PC-9 (cell line): ENCODE data around the gene ALCAM. TPM values are rescaled to one million over a fixed set of nuclear protein-coding genes. Genes with fewer than 3 reads are reported as not detected.
A peak's percentile ranks its signal among the peaks of the same experiment; 100 is the strongest.

Source experiments
- BruUV-seq: library from RNA; stranded (reverse); fragments of 400-500 nt; replicated peaks from 2 replicates; lab custom pipeline; 2021; lab: Mats Ljungman, UMichigan
- CTCF ChIA-PET: fragments of 300-600 bp; sonication (Branson Sonifier 250); formaldehyde crosslinking; loops from one replicate; lab custom pipeline; 2022; ENCODE audit warnings: antibody characterized with exemption; lab: Charles Lee
- POLR2A ChIA-PET: fragments of 300-600 bp; sonication (Branson Sonifier 250); formaldehyde crosslinking; loops from one replicate; lab custom pipeline; 2022; ENCODE audit warnings: antibody characterized with exemption; ENCODE audit not compliant: unreplicated experiment; lab: Charles Lee
- DNase-seq, 2 experiments: peaks; one replicate each; pipeline versions ENCODE4 v3.0.0 to v3.0.0-alpha.2; 2015 to 2022; ENCODE audit warnings: mixed read lengths in 1 of 2
- H2AFZ ChIP-seq: fragments of 200-600 bp; sonication (generic); 2 replicates; pipeline ENCODE4 v1.8.1; 2017; ENCODE audit warnings: antibody characterized with exemption
- H3F3A ChIP-seq: fragments of 200-600 bp; sonication (generic); 2 replicates; pipeline ENCODE4 v1.8.1; 2017; ENCODE audit warnings: antibody characterized with exemption, mild to moderate bottlenecking, low read depth; ENCODE audit not compliant: insufficient read depth
- H3K27ac ChIP-seq: fragments of 200-600 bp; sonication (generic); 2 replicates; pipeline ENCODE4 v1.6.1; 2016; ENCODE audit warnings: mixed run types
- H3K27me3 ChIP-seq: fragments of 200-600 bp; sonication (generic); 2 replicates; pipeline ENCODE4 v1.6.1; 2016; ENCODE audit warnings: low read depth, mixed run types; ENCODE audit not compliant: insufficient read depth
- H3K36me3 ChIP-seq: fragments of 200-600 bp; sonication (generic); 2 replicates; pipeline ENCODE4 v1.6.1; 2016; ENCODE audit warnings: low read depth, mixed run types
- H3K4me1 ChIP-seq: fragments of 200-600 bp; sonication (generic); replicated peaks from 2 replicates; pipeline ENCODE4 v1.6.1; 2016; ENCODE audit warnings: mixed run types; ENCODE audit not compliant: insufficient read depth
- H3K4me2 ChIP-seq: fragments of 200-600 bp; sonication (generic); 2 replicates; pipeline ENCODE4 v1.6.1; 2017; ENCODE audit warnings: mixed run types
- H3K4me3 ChIP-seq: fragments of 200-600 bp; sonication (generic); 2 replicates; pipeline ENCODE4 v1.6.1; 2016; ENCODE audit warnings: mixed run types
- H3K79me2 ChIP-seq: fragments of 200-600 bp; sonication (generic); 2 replicates; pipeline ENCODE4 v1.6.1; 2017; ENCODE audit warnings: low read depth, mixed run types
- H3K9me2 ChIP-seq: fragments of 200-600 bp; sonication (generic); 2 replicates; pipeline ENCODE4 v1.8.1; 2017; ENCODE audit warnings: mild to moderate bottlenecking; ENCODE audit not compliant: insufficient read depth
- H3K9me3 ChIP-seq: fragments of 200-600 bp; sonication (generic); 2 replicates; pipeline ENCODE4 v1.8.1; 2016; ENCODE audit warnings: low read depth; ENCODE audit not compliant: insufficient read depth
- H4K20me1 ChIP-seq: fragments of 200-600 bp; sonication (generic); 2 replicates; pipeline ENCODE4 v1.8.1; 2017; ENCODE audit not compliant: insufficient read depth
- CTCF ChIP-seq: fragments of 200-600 bp; sonication (generic); conservative IDR thresholded peaks from 2 replicates; pipeline ENCODE4 v1.6.1; 2017; ENCODE audit warnings: mixed run types, antibody characterized with exemption, mild to moderate bottlenecking, moderate library complexity
- EZH2 ChIP-seq: fragments of 200-600 bp; sonication (generic); IDR thresholded peaks from 2 replicates; pipeline ENCODE4 v1.8.0; 2017; ENCODE audit warnings: antibody characterized with exemption, low read depth
- intact Hi-C: fragments of 100-400 bp; cut with micrococcal nuclease; formaldehyde crosslinking; loops from one replicate; pipeline ENCODE4 v1.10.0; 2022; ENCODE audit not compliant: unreplicated experiment
- total RNA-seq: library from RNA; stranded (reverse); gene quantifications from 2 replicates; pipeline ENCODE4 v1.2.3, GENCODE V29; 2021

The ALCAM gene
- total RNA-seq, 1 experiment from 2014 or later = 132 TPM

GRCh38 chr3:105328338-105328730 is 38.4 kb upstream of the ALCAM start:
- no TSS peak for BruUV-seq
- POLR2A ChIA-PET = no interaction called here
- no peaks in the 10 kb centered on the region for H3K36me3 ChIP-seq
- no peaks in the 10 kb centered on the region for H4K20me1 ChIP-seq
- no peak for DNase-seq
- no peaks in the 10 kb centered on the region for H3K9me2 ChIP-seq
- CTCF ChIA-PET = no interaction called here
- no peak for TF ChIP-seq CTCF
- no peak for TF ChIP-seq EZH2
- H3K4me3 ChIP-seq = no peak overlapping the region
- no peaks in the 10 kb centered on the region for H3K27me3 ChIP-seq
- no peak overlapping the region for H2AFZ ChIP-seq
- H3K9me3 ChIP-seq = no peaks in the 10 kb centered on the region
- H3K4me1 ChIP-seq = no peaks in the 10 kb centered on the region; the same call in 1 of the 2 replicates
- H3K79me2 ChIP-seq = no peaks in the 10 kb centered on the region
- 0 out of 2 replicates have a peak, but pooled peaks cover 6% of the 10 kb centered on the region for H3F3A ChIP-seq
- H3K4me2 ChIP-seq = peak overlapping the region; percentile 3; the same call in 1 of the 2 replicates
- intact Hi-C loops = no loop called here
- H3K27ac ChIP-seq = no peak overlapping the region

GRCh38 chr3:105332961-105333360 is 33.7 kb upstream of the ALCAM start:
- Histone ChIP-seq H4K20me1 (no peaks in the 10 kb centered on the region), H3K9me3 (no peaks in the 10 kb centered on the region), H3K27me3 (no peaks in the 10 kb centered on the region), H3K79me2 (no peaks in the 10 kb centered on the region), H3K4me1 (no peaks in the 10 kb centered on the region; the same call in 1 of the 2 replicates), H3K4me2 (no peak overlapping the region), H2AFZ (no peak overlapping the region), H3K4me3 (no peak overlapping the region), H3K27ac (no peak overlapping the region), H3K9me2 (no peaks in the 10 kb centered on the region), H3K36me3 (no peaks in the 10 kb centered on the region), H3F3A (0 out of 2 replicates have a peak, but pooled peaks cover 6% of the 10 kb centered on the region)
- POLR2A ChIA-PET = no interaction called here
- no peak for TF ChIP-seq EZH2
- no peak for TF ChIP-seq CTCF
- intact Hi-C loops = no loop called here
- CTCF ChIA-PET = no interaction called here
- no TSS peak for BruUV-seq
- no peak for DNase-seq

GRCh38 chr3:105334138-105334882 is 32.4 kb upstream of the ALCAM start:
- no TSS peak for BruUV-seq
- CTCF ChIA-PET = no interaction called here
- Histone ChIP-seq H3K27ac (no peak overlapping the region), H3K9me3 (no peaks in the 10 kb centered on the region), H3K9me2 (no peaks in the 10 kb centered on the region), H3F3A (no peaks in the 10 kb centered on the region), H2AFZ (0 out of 2 replicates have a peak overlapping the region, but pooled peaks have one; percentile 3), H4K20me1 (no peaks in the 10 kb centered on the region), H3K4me3 (no peak overlapping the region), H3K27me3 (no peaks in the 10 kb centered on the region), H3K36me3 (no peaks in the 10 kb centered on the region), H3K79me2 (no peaks in the 10 kb centered on the region), H3K4me2 (no peak overlapping the region), H3K4me1 (no peaks in the 10 kb centered on the region)
- intact Hi-C loops = no loop called here
- POLR2A ChIA-PET = interaction anchor here (0.6 kb wide), 1 partner anchor 20 kb away, joined by 3 read pairs; no protein-coding TSS in a partner anchor
- TF ChIP-seq CTCF (no peak), EZH2 (no peak)
- no peak for DNase-seq
